Measurements from ENCODE around the gene ANKHD1.

The ANKHD1 gene

DNA sequence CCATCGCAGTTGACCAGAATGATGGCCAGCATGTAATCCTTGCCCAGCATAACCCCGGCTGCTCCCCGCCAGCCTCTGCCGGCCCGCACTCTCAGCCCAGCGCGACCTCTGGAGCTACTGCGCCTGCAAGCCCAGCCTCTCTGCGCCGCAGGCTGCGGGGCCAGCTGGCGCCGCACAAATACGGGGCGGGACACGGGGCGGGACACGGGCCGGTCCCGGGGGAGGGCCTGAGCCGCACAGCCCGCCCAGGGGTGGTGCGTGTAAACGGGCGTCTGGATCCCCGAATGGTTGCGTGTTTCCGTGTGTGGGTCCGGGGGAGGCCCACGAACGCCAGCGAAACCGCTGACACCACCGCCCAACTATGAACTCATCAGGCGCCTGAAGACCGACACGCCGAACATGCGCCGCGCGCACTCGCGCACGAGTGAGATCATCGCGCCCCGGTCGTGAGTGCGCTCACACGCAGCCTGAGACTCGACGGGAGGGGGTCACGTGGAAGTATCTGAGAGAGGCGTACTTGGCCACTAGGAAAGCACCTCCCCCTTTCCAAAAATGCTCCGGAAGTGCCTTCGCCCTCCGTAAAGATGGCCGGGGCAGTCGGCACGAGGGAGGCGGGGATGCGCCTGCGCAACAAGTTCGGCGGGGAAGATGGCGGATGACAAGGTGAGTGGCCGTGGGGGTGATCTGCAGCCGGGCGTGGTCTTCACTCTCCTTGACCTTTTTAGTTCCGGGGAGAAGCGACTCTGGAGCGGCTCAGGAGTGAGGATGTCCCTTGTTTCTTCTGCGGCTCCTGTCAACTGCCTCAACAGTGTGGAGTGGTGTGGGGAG is 162.8 kb downstream of the ANKHD1 start, which contains the start of the genes APBB3 and SLC35A4 (continued):
- no peak for TF ChIP-seq ZNF302 (tag by site-specific recombination; IDR thresholded peaks at IDR 0.05; ENCODE audit: low read depth)
- TF ChIP-seq ZNF404 (tag by site-specific recombination; IDR thresholded peaks at IDR 0.05), result no peak
- TF ChIP-seq ZNF510 (tag by site-specific recombination; IDR thresholded peaks at IDR 0.05; ENCODE audit: insufficient replicate concordance), result no peak
- TF ChIP-seq ZNF10 (tag by site-specific recombination; IDR thresholded peaks at IDR 0.05), result peak; percentile 91
- TF ChIP-seq ZNF48 (tag by site-specific recombination; IDR thresholded peaks at IDR 0.05), result no peak
- no peak for TF ChIP-seq ZNF112 (tag by site-specific recombination; IDR thresholded peaks at IDR 0.05)
- no peak for TF ChIP-seq ZNF549 (tag by site-specific recombination; IDR thresholded peaks at IDR 0.05)
- TF ChIP-seq, protein P1, sequence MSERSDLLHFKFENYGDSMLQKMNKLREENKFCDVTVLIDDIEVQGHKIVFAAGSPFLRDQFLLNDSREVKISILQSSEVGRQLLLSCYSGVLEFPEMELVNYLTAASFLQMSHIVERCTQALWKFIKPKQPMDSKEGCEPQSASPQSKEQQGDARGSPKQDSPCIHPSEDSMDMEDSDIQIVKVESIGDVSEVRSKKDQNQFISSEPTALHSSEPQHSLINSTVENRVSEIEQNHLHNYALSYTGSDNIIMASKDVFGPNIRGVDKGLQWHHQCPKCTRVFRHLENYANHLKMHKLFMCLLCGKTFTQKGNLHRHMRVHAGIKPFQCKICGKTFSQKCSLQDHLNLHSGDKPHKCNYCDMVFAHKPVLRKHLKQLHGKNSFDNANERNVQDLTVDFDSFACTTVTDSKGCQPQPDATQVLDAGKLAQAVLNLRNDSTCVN (tag by site-specific recombination; optimal IDR thresholded peaks at IDR 0.05), result peak; percentile 99
- no peak for TF ChIP-seq ZNF132 (tag by site-specific recombination; IDR thresholded peaks at IDR 0.05; ENCODE audit: borderline replicate concordance)
- no peak for TF ChIP-seq ZNF571 (tag by site-specific recombination; IDR thresholded peaks at IDR 0.05)
- 0 out of 2 replicates have a peak, but pooled peaks have one; percentile 61 for TF ChIP-seq BCL11B (tag by site-specific recombination; IDR thresholded peaks at IDR 0.05; ENCODE audit: low read depth)
- TF ChIP-seq, protein P2, sequence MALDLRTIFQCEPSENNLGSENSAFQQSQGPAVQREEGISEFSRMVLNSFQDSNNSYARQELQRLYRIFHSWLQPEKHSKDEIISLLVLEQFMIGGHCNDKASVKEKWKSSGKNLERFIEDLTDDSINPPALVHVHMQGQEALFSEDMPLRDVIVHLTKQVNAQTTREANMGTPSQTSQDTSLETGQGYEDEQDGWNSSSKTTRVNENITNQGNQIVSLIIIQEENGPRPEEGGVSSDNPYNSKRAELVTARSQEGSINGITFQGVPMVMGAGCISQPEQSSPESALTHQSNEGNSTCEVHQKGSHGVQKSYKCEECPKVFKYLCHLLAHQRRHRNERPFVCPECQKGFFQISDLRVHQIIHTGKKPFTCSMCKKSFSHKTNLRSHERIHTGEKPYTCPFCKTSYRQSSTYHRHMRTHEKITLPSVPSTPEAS (tag by site-specific recombination; IDR thresholded peaks at IDR 0.05), result peak; percentile 23; the same call in 1 of the 2 replicates
- TF ChIP-seq GLI4 (tag by site-specific recombination; IDR thresholded peaks at IDR 0.05), result 0 out of 2 replicates have a peak, but pooled peaks have one; percentile 42
- no peak for TF ChIP-seq ZNF19 (tag by site-specific recombination; IDR thresholded peaks at IDR 0.05; ENCODE audit: low read depth)
- 0 out of 2 replicates have a peak, but pooled peaks have one; percentile 44 for TF ChIP-seq ZNF280D (tag by site-specific recombination; IDR thresholded peaks at IDR 0.05)
- no peak for TF ChIP-seq BCL6B (tag by site-specific recombination; IDR thresholded peaks at IDR 0.05)
- TF ChIP-seq, protein P3, sequence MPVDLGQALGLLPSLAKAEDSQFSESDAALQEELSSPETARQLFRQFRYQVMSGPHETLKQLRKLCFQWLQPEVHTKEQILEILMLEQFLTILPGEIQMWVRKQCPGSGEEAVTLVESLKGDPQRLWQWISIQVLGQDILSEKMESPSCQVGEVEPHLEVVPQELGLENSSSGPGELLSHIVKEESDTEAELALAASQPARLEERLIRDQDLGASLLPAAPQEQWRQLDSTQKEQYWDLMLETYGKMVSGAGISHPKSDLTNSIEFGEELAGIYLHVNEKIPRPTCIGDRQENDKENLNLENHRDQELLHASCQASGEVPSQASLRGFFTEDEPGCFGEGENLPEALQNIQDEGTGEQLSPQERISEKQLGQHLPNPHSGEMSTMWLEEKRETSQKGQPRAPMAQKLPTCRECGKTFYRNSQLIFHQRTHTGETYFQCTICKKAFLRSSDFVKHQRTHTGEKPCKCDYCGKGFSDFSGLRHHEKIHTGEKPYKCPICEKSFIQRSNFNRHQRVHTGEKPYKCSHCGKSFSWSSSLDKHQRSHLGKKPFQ (tag by site-specific recombination; IDR thresholded peaks at IDR 0.05), result no peak
- peak; percentile 90 for TF ChIP-seq ZNF660 (tag by site-specific recombination; IDR thresholded peaks at IDR 0.05)
- no peak for TF ChIP-seq ZNF747 (tag by site-specific recombination; IDR thresholded peaks at IDR 0.05)
- peak; percentile 92 for TF ChIP-seq YY2 (tag by site-specific recombination; IDR thresholded peaks at IDR 0.05)
- no peak for TF ChIP-seq SETDB1 (IDR thresholded peaks at IDR 0.05; ENCODE audit: insufficient read length, low read length)
- no peak for TF ChIP-seq ZNF701 (tag by site-specific recombination; IDR thresholded peaks at IDR 0.05)
- no peak for TF ChIP-seq ZNF169 (tag by site-specific recombination; IDR thresholded peaks at IDR 0.05)
- peak; percentile 97 for TF ChIP-seq ZNF335 (tag by site-specific recombination; conservative IDR thresholded peaks at IDR 0.05)
- TF ChIP-seq RBAK (tag by site-specific recombination; IDR thresholded peaks at IDR 0.05), result no peak
- TF ChIP-seq HIC1 (tag by site-specific recombination; IDR thresholded peaks at IDR 0.05), result peak; percentile 71
- no peak for TF ChIP-seq ZNF658 (tag by site-specific recombination; IDR thresholded peaks at IDR 0.05)

Measured in HEK293 (cell line).